Adrenal gland (tissue), 12 donors: ENCODE results near the gene TOX3. TPM values are rescaled to one million over a fixed set of nuclear protein-coding genes. Genes with fewer than 3 reads are reported as not detected.

ENCODE experiments used
- DNase-seq, 7 donors: peaks; one replicate each; pipeline ENCODE4 v3.0.0-alpha.2; 2019 to 2020
- H3K27ac ChIP-seq, 5 donors: fragments of 200-600 bp; sonication (generic) in 4 of 5; 1 replicate in 3 of 5; 2 replicates in 2 of 5; pipeline versions ENCODE4 v1.5.1 to v1.8.0; 2016 to 2020; ENCODE audit warnings: mild to moderate bottlenecking in 1 of 5
- H3K27me3 ChIP-seq: fragments of 200-600 bp; 2 replicates; pipeline ENCODE4 v1.8.0; 2021
- H3K36me3 ChIP-seq, 2 donors: fragments of 200-600 bp; replicated peaks in 1 of 2; 1 replicate in 1 of 2; 2 replicates in 1 of 2; pipeline versions ENCODE4 v1.5.1 to v1.8.0; 2018 to 2022
- H3K4me1 ChIP-seq, 2 donors: fragments of 200-600 bp; replicated peaks in 1 of 2; 1 replicate in 1 of 2; 2 replicates in 1 of 2; pipeline versions ENCODE4 v1.5.1 to v1.8.0; 2018 to 2021
- H3K4me3 ChIP-seq, 4 donors: fragments of 200-600 bp; sonication (generic) in 3 of 4; one replicate each; pipeline ENCODE4 v1.5.1; 2016 to 2018
- H3K9me3 ChIP-seq, 3 donors: fragments of 200-600 bp; sonication (generic) in 1 of 3; replicated peaks in 1 of 3; 1 replicate in 2 of 3; 2 replicates in 1 of 3; pipeline versions ENCODE4 v1.5.1 to v1.8.0; 2016 to 2021
- CTCF ChIP-seq, 6 experiments: fragments of 450-650 bp in 4 of 6; fragments of 200-600 bp in 2 of 6; sonication (generic) in 1 of 6; IDR thresholded peaks; 1 replicate in 5 of 6; 2 replicates in 1 of 6; pipeline versions ENCODE4 v1.5.1 to v1.8.0; 2016 to 2021; ENCODE audit warnings: antibody characterized with exemption in 6 of 6, mild to moderate bottlenecking in 2 of 6, moderate library complexity in 1 of 6
- POLR2A ChIP-seq, 2 donors: fragments of 450-650 bp; IDR thresholded peaks; one replicate each; pipeline ENCODE4 v1.6.1; 2017; ENCODE audit warnings: antibody characterized with exemption in 2 of 2, mild to moderate bottlenecking in 2 of 2, moderate library complexity in 1 of 2
- WGBS, 4 donors: extraction: QIAGEN DNeasy Blood & Tissue Kit in 2 of 4; methylation state at CpG; one replicate each; pipeline versions ENCODE4 v1.1.5 to v1.1.7; 2013 to 2017; 5-methylcytosine and 5-hydroxymethylcytosine counted together
- intact Hi-C, 2 donors: fragments of 100-400 bp; cut with DNase I; formaldehyde crosslinking; loops; one replicate each; pipeline versions ENCODE4 v1.14.1 to v1.15.0; 2022 to 2023
- polyA plus RNA-seq, 3 donors: library from polyadenylated mRNA; stranded (reverse); fragments of 200-250 nt in 2 of 3; fragments of 350-450 nt in 1 of 3; fragmentation: Illumina TruSeq in 1 of 3; extraction: RNeasy Lipid Tissue Mini Kit (QIAGEN cat#74804) in 1 of 3; gene quantifications; one replicate each; pipeline ENCODE4 v1.2.3, GENCODE V29; 2013 to 2014
- total RNA-seq, 9 donors: library from RNA; depleted of rRNA in 4 of 9; stranded (reverse); fragments of >200 nt in 4 of 9; fragments of 120-200 nt in 1 of 9; fragmentation: NEBNext Ultra II Directional in 1 of 9; extraction: Animal tissue kit (Norgen Biotek cat#: 25700) in 1 of 9; gene quantifications; one replicate each; pipeline versions ENCODE4 v1.1.0 to v1.2.4, GENCODE V29; 2013 to 2023
- donor health status: healthy with polysubstance abuse.
- donor health status: Bipolar disorder and iron deficiency.
- donor health status: DM: yes; HTN: yes; CAD: no.
- donor health status: DM: no; HTN: no; CAD: no.
- donor health status: DM: no; HTN: no; CAD: no.
- donor health status: DM: yes; HTN: yes; CAD: no.

The TOX3 gene
- total and polyA plus RNA-seq, 12 donors = 0.06 to 4.2 (median 1.2) TPM; not detected in 2

GRCh38 chr16:52562770-52563169 is 15.8 kb upstream of the TOX3 start:
- Histone ChIP-seq H3K9me3 (no peaks in the 10 kb centered on the region), H3K27me3 (no peaks in the 10 kb centered on the region), H3K4me1 (no peaks in the 10 kb centered on the region), H3K36me3 (no peaks in the 10 kb centered on the region), H3K4me3 (no peak overlapping the region), H3K27ac (no peak overlapping the region)
- TF ChIP-seq POLR2A (IDR thresholded peaks at IDR 0.05) (no peak), CTCF (IDR thresholded peaks at IDR 0.05) (no peak)
- intact Hi-C loops = no loop called here
- DNase-seq = no peak
- 72 to 87% (median 80%) methylated on average over 5 of the region's 5 CpGs for WGBS, 4 donors

- Histone ChIP-seq H3K4me1 (no peaks in the 10 kb centered on the region), H3K27me3 (no peaks in the 10 kb centered on the region), H3K36me3 (no peaks in the 10 kb centered on the region), H3K27ac (no peak overlapping the region), H3K4me3 (no peak overlapping the region), H3K9me3 (no peaks in the 10 kb centered on the region)
- DNase-seq = no peak
- intact Hi-C loops = no loop called here
- 44 to 59% (median 53%) methylated on average over 5 of the region's 5 CpGs for WGBS, 4 donors
- TF ChIP-seq POLR2A (IDR thresholded peaks at IDR 0.05) = no peak
- TF ChIP-seq CTCF (IDR thresholded peaks at IDR 0.05) = no peak
These were observed 15.2 kb upstream of the TOX3 start for GRCh38 chr16:52561910-52562741.

GRCh38 chr16:52558448-52558847 is 11.5 kb upstream of the TOX3 start:
- intact Hi-C loops = no loop called here
- no peak for DNase-seq
- Histone ChIP-seq H3K4me3 (no peak overlapping the region), H3K27me3 (no peaks in the 10 kb centered on the region), H3K27ac (no peak overlapping the region), H3K9me3 (no peaks in the 10 kb centered on the region), H3K36me3 (no peaks in the 10 kb centered on the region), H3K4me1 (no peaks in the 10 kb centered on the region)
- TF ChIP-seq POLR2A (IDR thresholded peaks at IDR 0.05) = no peak
- TF ChIP-seq CTCF (IDR thresholded peaks at IDR 0.05) = no peak
- 77 to 100% (median 92%) methylated on average over 2 of the region's 2 CpGs for WGBS, 4 donors

GRCh38 chr16:52557236-52557635 is 10.3 kb upstream of the TOX3 start:
- Histone ChIP-seq H3K27ac (no peak overlapping the region), H3K4me3 (no peak overlapping the region), H3K27me3 (no peaks in the 10 kb centered on the region), H3K4me1 (no peaks in the 10 kb centered on the region), H3K9me3 (no peaks in the 10 kb centered on the region), H3K36me3 (no peaks in the 10 kb centered on the region)
- intact Hi-C loops = no loop called here
- no peak for DNase-seq
- TF ChIP-seq POLR2A (IDR thresholded peaks at IDR 0.05) = no peak
- TF ChIP-seq CTCF (IDR thresholded peaks at IDR 0.05) = no peak
- 48 to 62% (median 58%) methylated on average over 6 of the region's 6 CpGs for WGBS, 4 donors
